Measurements from ENCODE around the gene DMXL2.
"Not testable (repeated sequence)": the region's sequence is repeated elsewhere in the genome, so short reads cannot be mapped to it uniquely, and the experiment has no call there.

DMXL2 gene

GRCh38 chr15:51622604-51623370 is at the start of gene DMXL2:
Gene DMXL2 (minus strand): TSS chr15:51622771. CDS start chr15:51622545, 226 bp downstream.
- Histone ChIP-seq H3K36me3 (ENCODE audit: insufficient read depth, low read length) (no peaks in the 10 kb centered on the region), H3K4me1 (ENCODE audit: insufficient read depth, low read length) (peaks cover 19% of the 10 kb centered on the region), H3K9ac (ENCODE audit: low read length) (peak within 1 kb of the TSS; percentile 55), H3K27ac (ENCODE audit: low read depth, low read length) (peak within 1 kb of the TSS; percentile 67), H3K4me3 (ENCODE audit: low read depth in 1 of 2, low read length in 2 of 2) (peak within 1 kb of the TSS; percentile 70 to 94), H3K9me3 (ENCODE audit: low read length) (no peaks in the 10 kb centered on the region), H3K27me3 (ENCODE audit: control insufficient read depth in 1 of 2, insufficient read depth in 2 of 2, low read length in 2 of 2) (no peaks in the 10 kb centered on the region)

DNA sequence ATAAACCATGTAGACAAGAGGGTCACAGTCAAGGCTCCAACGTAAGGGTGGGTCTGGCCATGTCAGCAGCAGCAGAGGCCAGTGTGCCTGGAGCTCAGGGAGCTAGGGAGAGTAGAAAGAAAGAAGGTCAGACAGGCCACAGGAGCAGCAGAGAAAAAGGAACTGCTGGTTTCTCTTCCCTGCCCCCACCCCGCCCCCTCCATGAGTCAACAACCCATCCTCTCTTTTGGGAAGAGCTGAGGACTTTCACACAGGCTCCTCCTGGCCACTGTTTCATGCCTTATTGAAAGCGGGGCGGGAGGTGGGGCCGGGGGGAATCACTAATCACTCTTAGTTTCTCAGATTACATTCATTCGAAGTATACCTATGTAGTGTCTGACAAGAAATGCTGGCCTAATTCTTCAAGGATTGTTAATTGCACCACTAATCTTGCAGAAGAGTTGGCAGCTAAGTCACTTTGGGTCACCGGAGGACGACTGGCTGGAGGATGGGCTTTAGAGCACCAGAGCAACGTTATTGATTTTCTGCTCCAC is 49.6 kb upstream of the DMXL2 start:
- H3K36me3 ChIP-seq (ENCODE audit: insufficient read depth, low read length): no peaks in the 10 kb centered on the region
- no peak overlapping the region for H3K4me3 ChIP-seq (ENCODE audit: low read depth in 1 of 2, low read length in 2 of 2)
- H3K9me3 ChIP-seq (ENCODE audit: low read length): no peaks in the 10 kb centered on the region
- H3K9ac ChIP-seq (ENCODE audit: low read length): no peak overlapping the region
- H3K27me3 ChIP-seq (ENCODE audit: control insufficient read depth in 1 of 2, insufficient read depth in 2 of 2, low read length in 2 of 2): no peaks in the 10 kb centered on the region
- no peak overlapping the region for H3K27ac ChIP-seq (ENCODE audit: low read depth, low read length)
- H3K4me1 ChIP-seq (ENCODE audit: insufficient read depth, low read length): no peaks in the 10 kb centered on the region

DNA sequence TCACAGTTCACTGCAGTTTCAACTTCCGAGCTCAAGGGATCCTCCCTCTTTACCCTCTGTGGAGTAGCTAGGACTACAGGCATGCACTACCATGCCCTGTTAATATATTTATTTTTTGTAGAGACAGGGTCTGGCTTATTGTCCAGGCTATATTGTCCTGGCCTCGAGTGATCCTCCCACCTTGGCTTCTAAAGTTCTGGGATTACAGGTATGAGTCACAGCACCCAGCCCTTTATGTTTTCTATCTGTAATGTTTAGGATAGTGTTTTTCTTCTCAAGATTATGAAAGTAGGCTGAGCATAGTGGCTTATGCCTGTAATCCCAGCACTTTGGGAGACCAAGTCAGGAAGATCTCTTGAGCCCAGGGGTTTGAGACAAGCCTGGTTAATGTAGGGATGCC is 46.8 kb upstream of the DMXL2 start:
- Histone ChIP-seq H3K9me3 (ENCODE audit: low read length) (no peaks in the 10 kb centered on the region), H3K27me3 (ENCODE audit: control insufficient read depth in 1 of 2, insufficient read depth in 2 of 2, low read length in 2 of 2) (no peaks in the 10 kb centered on the region)

DNA sequence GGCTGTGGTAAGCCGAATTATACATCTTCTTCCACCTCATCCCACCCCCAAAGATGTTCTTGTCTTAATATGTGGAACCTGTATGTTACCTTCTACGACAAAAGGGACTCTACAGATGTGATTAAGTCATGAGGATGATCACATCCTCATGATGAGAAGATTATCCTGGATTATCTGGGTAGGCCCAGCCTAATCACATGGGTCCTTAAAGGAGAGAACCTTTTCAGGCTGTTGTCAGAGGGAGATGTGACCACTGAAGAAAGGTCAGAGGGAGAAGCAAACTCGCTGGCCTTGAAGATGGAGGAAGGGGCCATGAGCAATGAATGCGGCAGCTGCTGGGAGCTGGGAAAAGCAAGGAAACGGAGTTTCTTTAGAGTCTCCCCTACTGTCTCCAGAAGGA is 45.9 kb upstream of the DMXL2 start:
- Histone ChIP-seq H3K27me3 (ENCODE audit: control insufficient read depth in 1 of 2, insufficient read depth in 2 of 2, low read length in 2 of 2) (no peaks in the 10 kb centered on the region), H3K4me1 (ENCODE audit: insufficient read depth, low read length) (no peaks in the 10 kb centered on the region), H3K4me3 (ENCODE audit: low read depth in 1 of 2, low read length in 2 of 2) (no peak overlapping the region), H3K9ac (ENCODE audit: low read length) (no peak overlapping the region), H3K36me3 (ENCODE audit: insufficient read depth, low read length) (no peaks in the 10 kb centered on the region), H3K9me3 (ENCODE audit: low read length) (no peaks in the 10 kb centered on the region), H3K27ac (ENCODE audit: low read depth, low read length) (no peak overlapping the region)

More for the DNA sequence above, 46.8 kb upstream of the DMXL2 start:
- H3K27ac ChIP-seq (ENCODE audit: low read depth, low read length): no peak overlapping the region
- no peak overlapping the region for H3K4me3 ChIP-seq (ENCODE audit: low read depth in 1 of 2, low read length in 2 of 2)
- no peaks in the 10 kb centered on the region for H3K4me1 ChIP-seq (ENCODE audit: insufficient read depth, low read length)
- no peaks in the 10 kb centered on the region for H3K36me3 ChIP-seq (ENCODE audit: insufficient read depth, low read length)
- H3K9ac ChIP-seq (ENCODE audit: low read length): no peak overlapping the region

- H3K9me3 ChIP-seq (ENCODE audit: low read length): no peaks in the 10 kb centered on the region
Measured at GRCh38 chr15:51667478-51667877, 44.9 kb upstream of the DMXL2 start.

GRCh38 chr15:51661072-51661471 is 38.5 kb upstream of the DMXL2 start:
- Histone ChIP-seq H3K27ac (ENCODE audit: low read depth, low read length) (no peak overlapping the region), H3K4me1 (ENCODE audit: insufficient read depth, low read length) (no peaks in the 10 kb centered on the region), H3K36me3 (ENCODE audit: insufficient read depth, low read length) (no peaks in the 10 kb centered on the region), H3K9me3 (ENCODE audit: low read length) (no peaks in the 10 kb centered on the region), H3K27me3 (ENCODE audit: control insufficient read depth in 1 of 2, insufficient read depth in 2 of 2, low read length in 2 of 2) (no peaks in the 10 kb centered on the region), H3K9ac (ENCODE audit: low read length) (no peak overlapping the region), H3K4me3 (ENCODE audit: low read depth in 1 of 2, low read length in 2 of 2) (no peak overlapping the region)

More at GRCh38 chr15:51667478-51667877, 44.9 kb upstream of the DMXL2 start:
- H3K9ac ChIP-seq (ENCODE audit: low read length): no peak overlapping the region
- no peaks in the 10 kb centered on the region for H3K27me3 ChIP-seq (ENCODE audit: control insufficient read depth in 1 of 2, insufficient read depth in 2 of 2, low read length in 2 of 2)
- H3K27ac ChIP-seq (ENCODE audit: low read depth, low read length): no peak overlapping the region
- no peaks in the 10 kb centered on the region for H3K36me3 ChIP-seq (ENCODE audit: insufficient read depth, low read length)
- H3K4me1 ChIP-seq (ENCODE audit: insufficient read depth, low read length): no peaks in the 10 kb centered on the region
- no peak overlapping the region for H3K4me3 ChIP-seq (ENCODE audit: low read depth in 1 of 2, low read length in 2 of 2)

- Histone ChIP-seq H3K27ac (ENCODE audit: low read depth, low read length) (no peak overlapping the region), H3K9ac (ENCODE audit: low read length) (no peak overlapping the region), H3K4me1 (ENCODE audit: insufficient read depth, low read length) (no peaks in the 10 kb centered on the region), H3K36me3 (ENCODE audit: insufficient read depth, low read length) (no peaks in the 10 kb centered on the region), H3K9me3 (ENCODE audit: low read length) (no peaks in the 10 kb centered on the region), H3K27me3 (ENCODE audit: control insufficient read depth in 1 of 2, insufficient read depth in 2 of 2, low read length in 2 of 2) (no peaks in the 10 kb centered on the region), H3K4me3 (ENCODE audit: low read depth in 1 of 2, low read length in 2 of 2) (no peak overlapping the region)
Measured at GRCh38 chr15:51658664-51659063, 36.1 kb upstream of the DMXL2 start.

GRCh38 chr15:51655401-51656057 is 33.0 kb upstream of the DMXL2 start:
- not testable (repeated sequence) for H3K27me3 ChIP-seq (ENCODE audit: control insufficient read depth in 1 of 2, insufficient read depth in 2 of 2, low read length in 2 of 2); H3K27ac ChIP-seq (ENCODE audit: low read depth, low read length); H3K9me3 ChIP-seq (ENCODE audit: low read length); H3K4me3 ChIP-seq (ENCODE audit: low read depth in 1 of 2, low read length in 2 of 2); H3K4me1 ChIP-seq (ENCODE audit: insufficient read depth, low read length); H3K9ac ChIP-seq (ENCODE audit: low read length); H3K36me3 ChIP-seq (ENCODE audit: insufficient read depth, low read length)

- H3K4me1 ChIP-seq (ENCODE audit: insufficient read depth, low read length): no peaks in the 10 kb centered on the region
- H3K27me3 ChIP-seq (ENCODE audit: control insufficient read depth in 1 of 2, insufficient read depth in 2 of 2, low read length in 2 of 2): no peaks in the 10 kb centered on the region
- no peak overlapping the region for H3K27ac ChIP-seq (ENCODE audit: low read depth, low read length)
- H3K4me3 ChIP-seq (ENCODE audit: low read depth in 1 of 2, low read length in 2 of 2): no peak overlapping the region
- H3K36me3 ChIP-seq (ENCODE audit: insufficient read depth, low read length): no peaks in the 10 kb centered on the region
- no peak overlapping the region for H3K9ac ChIP-seq (ENCODE audit: low read length)
- H3K9me3 ChIP-seq (ENCODE audit: low read length): no peaks in the 10 kb centered on the region
Measured at GRCh38 chr15:51652084-51652668, 29.6 kb upstream of the DMXL2 start.

DNA sequence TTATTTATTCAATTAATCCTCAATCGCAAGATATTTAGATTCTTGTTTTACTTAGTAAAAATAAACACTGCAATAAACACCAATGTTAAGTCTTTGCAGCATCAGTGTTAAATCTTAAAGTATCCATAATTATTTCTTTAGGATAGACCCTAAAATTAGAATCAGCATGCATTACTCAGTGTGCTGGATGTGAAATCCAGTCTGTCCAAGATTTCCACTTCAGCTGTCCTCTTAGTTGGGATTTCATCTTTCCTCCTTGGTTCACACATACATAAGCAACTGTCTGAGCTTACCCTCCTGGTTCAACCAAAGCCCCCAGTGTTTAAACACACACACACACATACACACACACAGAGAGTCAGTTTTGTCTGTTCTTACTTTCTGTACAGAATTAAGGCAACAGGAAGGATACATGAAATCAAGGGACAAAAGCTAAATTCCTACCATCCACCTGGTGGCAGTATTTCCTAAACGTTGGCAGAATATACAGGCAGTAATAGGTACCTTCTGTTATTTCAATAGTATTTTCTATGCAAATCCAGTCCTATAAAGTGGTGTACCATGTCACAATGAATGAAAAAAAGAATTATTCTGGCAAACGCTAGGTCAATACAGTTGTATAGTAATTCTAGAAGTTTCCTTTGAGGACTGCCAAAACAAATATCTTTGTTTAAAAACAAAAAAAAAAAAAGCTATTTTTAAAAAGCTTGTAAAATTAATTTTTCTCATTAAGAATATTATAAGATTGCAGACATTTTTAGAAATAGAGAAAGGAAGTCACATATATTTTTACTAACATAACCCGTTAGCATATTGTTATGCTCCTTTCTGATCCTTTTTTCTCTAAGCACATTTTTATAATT is 27.3 kb upstream of the DMXL2 start:
- Histone ChIP-seq H3K4me1 (ENCODE audit: insufficient read depth, low read length) (no peaks in the 10 kb centered on the region), H3K4me3 (ENCODE audit: low read depth in 1 of 2, low read length in 2 of 2) (no peak overlapping the region), H3K9me3 (ENCODE audit: low read length) (no peaks in the 10 kb centered on the region), H3K27ac (ENCODE audit: low read depth, low read length) (no peak overlapping the region), H3K27me3 (ENCODE audit: control insufficient read depth in 1 of 2, insufficient read depth in 2 of 2, low read length in 2 of 2) (no peaks in the 10 kb centered on the region), H3K9ac (ENCODE audit: low read length) (no peak overlapping the region), H3K36me3 (ENCODE audit: insufficient read depth, low read length) (no peaks in the 10 kb centered on the region)

GRCh38 chr15:51648643-51649042 is 26.1 kb upstream of the DMXL2 start:
- not testable (repeated sequence) for H3K4me3 ChIP-seq (ENCODE audit: low read depth in 1 of 2, low read length in 2 of 2); H3K9me3 ChIP-seq (ENCODE audit: low read length); H3K9ac ChIP-seq (ENCODE audit: low read length); H3K27ac ChIP-seq (ENCODE audit: low read depth, low read length); H3K36me3 ChIP-seq (ENCODE audit: insufficient read depth, low read length); H3K4me1 ChIP-seq (ENCODE audit: insufficient read depth, low read length); H3K27me3 ChIP-seq (ENCODE audit: control insufficient read depth in 1 of 2, insufficient read depth in 2 of 2, low read length in 2 of 2)

All from muscle layer of colon (tissue), 2 donors.